ENCODE measurements around the gene ESF1.

DNA sequence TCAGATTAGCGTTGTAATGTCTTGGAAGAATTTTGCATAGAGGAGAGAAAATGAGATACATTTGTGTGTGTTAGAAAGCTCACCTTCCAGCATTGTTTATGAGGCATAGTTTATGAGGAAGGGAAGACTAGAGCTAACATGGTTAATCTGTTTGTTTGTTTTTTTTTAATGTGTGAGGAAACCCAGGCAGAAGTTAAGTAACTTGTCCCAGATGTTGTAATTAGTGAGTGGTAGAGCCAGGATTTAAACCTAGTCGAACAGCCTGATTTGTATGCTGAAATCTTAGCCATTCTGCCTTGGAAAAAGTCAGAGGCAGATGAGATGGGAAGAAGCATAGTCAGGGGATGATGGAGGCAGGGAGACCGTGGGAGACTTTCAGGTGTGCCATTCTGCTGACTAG, 29.2 kb upstream of the ESF1 start:
- TF ChIP-seq ZBTB33 (IDR thresholded peaks at IDR 0.05) (no peak), JUND (IDR thresholded peaks at IDR 0.05) (no peak), GABPA (IDR thresholded peaks at IDR 0.05 in 1 of 2, conservative IDR thresholded peaks at IDR 0.05 in 1 of 2) (no peak), YY1 (IDR thresholded peaks at IDR 0.05) (no peak)
- TF ChIP-seq, protein P1, sequence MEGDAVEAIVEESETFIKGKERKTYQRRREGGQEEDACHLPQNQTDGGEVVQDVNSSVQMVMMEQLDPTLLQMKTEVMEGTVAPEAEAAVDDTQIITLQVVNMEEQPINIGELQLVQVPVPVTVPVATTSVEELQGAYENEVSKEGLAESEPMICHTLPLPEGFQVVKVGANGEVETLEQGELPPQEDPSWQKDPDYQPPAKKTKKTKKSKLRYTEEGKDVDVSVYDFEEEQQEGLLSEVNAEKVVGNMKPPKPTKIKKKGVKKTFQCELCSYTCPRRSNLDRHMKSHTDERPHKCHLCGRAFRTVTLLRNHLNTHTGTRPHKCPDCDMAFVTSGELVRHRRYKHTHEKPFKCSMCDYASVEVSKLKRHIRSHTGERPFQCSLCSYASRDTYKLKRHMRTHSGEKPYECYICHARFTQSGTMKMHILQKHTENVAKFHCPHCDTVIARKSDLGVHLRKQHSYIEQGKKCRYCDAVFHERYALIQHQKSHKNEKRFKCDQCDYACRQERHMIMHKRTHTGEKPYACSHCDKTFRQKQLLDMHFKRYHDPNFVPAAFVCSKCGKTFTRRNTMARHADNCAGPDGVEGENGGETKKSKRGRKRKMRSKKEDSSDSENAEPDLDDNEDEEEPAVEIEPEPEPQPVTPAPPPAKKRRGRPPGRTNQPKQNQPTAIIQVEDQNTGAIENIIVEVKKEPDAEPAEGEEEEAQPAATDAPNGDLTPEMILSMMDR (IDR thresholded peaks at IDR 0.05; ENCODE audit: low read depth, low read length, missing input control): no peak

Data from liver (tissue), 3 donors.